Measurements from ENCODE around the gene CPE.

Gene CPE

GRCh38 chr4:165428957-165429356, 50.1 kb downstream of the CPE start:
- Histone ChIP-seq H3K4me3 (no peak overlapping the region), H3K36me3 (ENCODE audit: insufficient read depth, low read length) (no peaks in the 10 kb centered on the region), H3K27ac (no peak overlapping the region), H3K9me3 (ENCODE audit: low read depth, low read length) (peaks cover 5% of the 10 kb centered on the region; the same call in 1 of the 2 replicates), H3K9ac (ENCODE audit: insufficient read length) (no peak overlapping the region)
- DNase-seq (ENCODE audit: low read depth, low spot score) = no peak
- TF ChIP-seq FOXP2 (optimal IDR thresholded peaks at IDR 0.05; ENCODE audit: control extremely low read depth, extremely low read length, insufficient read depth) (no peak), POLR2AphosphoS5 (IDR thresholded peaks at IDR 0.05; ENCODE audit: borderline replicate concordance, low read depth, low read length) (no peak), EZH2 (IDR thresholded peaks at IDR 0.05) (no peak)

DNA sequence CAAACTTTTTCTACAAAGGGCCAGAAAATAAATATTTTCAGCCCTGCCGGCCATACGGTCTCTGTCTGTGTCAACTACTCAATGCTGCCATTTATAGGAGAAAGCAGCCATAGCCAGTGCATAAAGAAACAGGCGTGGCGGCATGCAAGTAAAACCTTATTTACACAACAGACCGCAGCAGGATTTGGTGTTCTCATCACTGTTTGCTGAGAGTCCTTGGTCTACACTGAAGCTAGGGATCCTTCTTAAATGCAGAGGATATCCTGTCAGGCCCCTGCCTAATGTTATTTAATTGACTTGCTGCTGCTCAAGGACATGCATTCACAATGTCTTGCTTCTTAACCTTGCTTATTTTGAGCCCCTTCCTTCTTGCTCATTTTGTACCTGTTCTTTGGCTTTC, 54.7 kb downstream of the CPE start:
- Histone ChIP-seq H3K9me3 (ENCODE audit: low read depth, low read length) (peaks cover 5% of the 10 kb centered on the region; the same call in 1 of the 2 replicates), H3K27ac (no peak overlapping the region), H3K4me3 (no peak overlapping the region), H3K9ac (ENCODE audit: insufficient read length) (no peak overlapping the region), H3K36me3 (ENCODE audit: insufficient read depth, low read length) (no peaks in the 10 kb centered on the region)
- no peak for TF ChIP-seq EZH2 (IDR thresholded peaks at IDR 0.05)
- no peak for TF ChIP-seq FOXP2 (optimal IDR thresholded peaks at IDR 0.05; ENCODE audit: control extremely low read depth, extremely low read length, insufficient read depth)
- TF ChIP-seq POLR2AphosphoS5 (IDR thresholded peaks at IDR 0.05; ENCODE audit: borderline replicate concordance, low read depth, low read length) = no peak
- no peak for DNase-seq (ENCODE audit: low read depth, low spot score)

DNA sequence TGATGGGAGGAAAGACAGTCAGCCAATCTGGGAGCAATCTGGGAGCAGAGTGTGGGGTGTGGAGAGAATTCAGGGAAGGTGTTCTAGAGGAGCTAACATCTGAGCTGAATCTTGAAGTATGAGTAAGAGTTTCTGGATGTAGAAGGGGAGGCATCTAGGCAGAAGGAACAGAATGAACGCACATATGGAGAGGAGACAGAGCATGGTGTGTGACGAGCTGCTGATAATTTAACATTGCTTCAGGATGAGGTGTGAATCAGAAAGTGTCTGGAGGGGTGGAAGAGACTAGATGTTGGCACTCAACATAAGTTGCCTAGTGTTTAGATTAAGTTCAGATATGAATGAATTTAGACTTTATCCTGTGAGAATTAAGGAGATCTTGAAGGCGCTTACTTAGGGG, 58.9 kb downstream of the CPE start:
- Histone ChIP-seq H3K27ac (no peak overlapping the region), H3K9me3 (ENCODE audit: low read depth, low read length) (no peaks in the 10 kb centered on the region), H3K36me3 (ENCODE audit: insufficient read depth, low read length) (no peaks in the 10 kb centered on the region), H3K4me3 (no peak overlapping the region), H3K9ac (ENCODE audit: insufficient read length) (no peak overlapping the region)
- no peak for TF ChIP-seq EZH2 (IDR thresholded peaks at IDR 0.05)
- no peak for TF ChIP-seq POLR2AphosphoS5 (IDR thresholded peaks at IDR 0.05; ENCODE audit: borderline replicate concordance, low read depth, low read length)
- no peak for TF ChIP-seq FOXP2 (optimal IDR thresholded peaks at IDR 0.05; ENCODE audit: control extremely low read depth, extremely low read length, insufficient read depth)
- no peak for DNase-seq (ENCODE audit: low read depth, low spot score)

GRCh38 chr4:165439344-165439743, 60.5 kb downstream of the CPE start:
- no peak overlapping the region for H3K9ac ChIP-seq (ENCODE audit: insufficient read length)
- no peak for DNase-seq (ENCODE audit: low read depth, low spot score)
- TF ChIP-seq POLR2AphosphoS5 (IDR thresholded peaks at IDR 0.05; ENCODE audit: borderline replicate concordance, low read depth, low read length) (no peak), EZH2 (IDR thresholded peaks at IDR 0.05) (no peak), FOXP2 (optimal IDR thresholded peaks at IDR 0.05; ENCODE audit: control extremely low read depth, extremely low read length, insufficient read depth) (no peak)
- no peak overlapping the region for H3K27ac ChIP-seq
- H3K9me3 ChIP-seq (ENCODE audit: low read depth, low read length) = no peaks in the 10 kb centered on the region
- H3K4me3 ChIP-seq = no peak overlapping the region; the same call in 1 of the 2 replicates
- H3K36me3 ChIP-seq (ENCODE audit: insufficient read depth, low read length) = no peaks in the 10 kb centered on the region

DNA sequence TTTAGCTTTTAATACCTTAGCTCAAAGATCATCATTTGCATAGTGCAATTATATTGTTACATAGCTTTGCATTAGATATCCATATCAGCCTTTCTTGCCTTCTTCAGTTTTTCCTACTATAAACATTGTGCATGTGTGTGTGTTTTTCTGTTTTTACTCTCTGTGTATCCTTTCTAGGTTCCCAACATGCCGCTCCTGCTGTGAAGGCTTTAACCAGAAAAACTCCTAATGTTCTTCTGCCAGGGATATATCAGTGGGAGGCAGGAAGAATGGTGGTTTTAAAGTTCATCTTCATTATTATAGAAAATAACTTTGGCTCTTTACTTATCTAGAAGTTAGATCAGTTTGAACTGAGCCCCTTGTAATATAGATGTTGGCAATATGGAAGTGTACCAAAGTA, 61.2 kb downstream of the CPE start:
- peak; percentile 42 for DNase-seq (ENCODE audit: low read depth, low spot score)
- no peaks in the 10 kb centered on the region for H3K36me3 ChIP-seq (ENCODE audit: insufficient read depth, low read length)
- TF ChIP-seq FOXP2 (optimal IDR thresholded peaks at IDR 0.05; ENCODE audit: control extremely low read depth, extremely low read length, insufficient read depth) = peak; percentile 65
- no peak for TF ChIP-seq POLR2AphosphoS5 (IDR thresholded peaks at IDR 0.05; ENCODE audit: borderline replicate concordance, low read depth, low read length)
- peak overlapping the region; percentile 61; the same call in 1 of the 2 replicates for H3K27ac ChIP-seq
- peak overlapping the region; percentile 38 for H3K4me3 ChIP-seq
- H3K9ac ChIP-seq (ENCODE audit: insufficient read length) = no peak overlapping the region
- H3K9me3 ChIP-seq (ENCODE audit: low read depth, low read length) = no peaks in the 10 kb centered on the region

- TF ChIP-seq EZH2 (IDR thresholded peaks at IDR 0.05) = no peak
- no peak for TF ChIP-seq POLR2AphosphoS5 (IDR thresholded peaks at IDR 0.05; ENCODE audit: borderline replicate concordance, low read depth, low read length)
- TF ChIP-seq FOXP2 (optimal IDR thresholded peaks at IDR 0.05; ENCODE audit: control extremely low read depth, extremely low read length, insufficient read depth) = no peak
- H3K4me3 ChIP-seq = peak overlapping the region; percentile 38
- DNase-seq (ENCODE audit: low read depth, low spot score) = peak; percentile 39
- no peaks in the 10 kb centered on the region for H3K9me3 ChIP-seq (ENCODE audit: low read depth, low read length)
- no peak overlapping the region for H3K9ac ChIP-seq (ENCODE audit: insufficient read length)
- peak overlapping the region; percentile 61; the same call in 1 of the 2 replicates for H3K27ac ChIP-seq
- H3K36me3 ChIP-seq (ENCODE audit: insufficient read depth, low read length) = no peaks in the 10 kb centered on the region
These were observed 61.8 kb downstream of the CPE start for GRCh38 chr4:165440415-165441158.

GRCh38 chr4:165443276-165443675, 64.5 kb downstream of the CPE start:
- H3K9me3 ChIP-seq (ENCODE audit: low read depth, low read length) = no peaks in the 10 kb centered on the region
- DNase-seq (ENCODE audit: low read depth, low spot score) = no peak
- TF ChIP-seq EZH2 (IDR thresholded peaks at IDR 0.05) (no peak), POLR2AphosphoS5 (IDR thresholded peaks at IDR 0.05; ENCODE audit: borderline replicate concordance, low read depth, low read length) (no peak), FOXP2 (optimal IDR thresholded peaks at IDR 0.05; ENCODE audit: control extremely low read depth, extremely low read length, insufficient read depth) (no peak)

DNA sequence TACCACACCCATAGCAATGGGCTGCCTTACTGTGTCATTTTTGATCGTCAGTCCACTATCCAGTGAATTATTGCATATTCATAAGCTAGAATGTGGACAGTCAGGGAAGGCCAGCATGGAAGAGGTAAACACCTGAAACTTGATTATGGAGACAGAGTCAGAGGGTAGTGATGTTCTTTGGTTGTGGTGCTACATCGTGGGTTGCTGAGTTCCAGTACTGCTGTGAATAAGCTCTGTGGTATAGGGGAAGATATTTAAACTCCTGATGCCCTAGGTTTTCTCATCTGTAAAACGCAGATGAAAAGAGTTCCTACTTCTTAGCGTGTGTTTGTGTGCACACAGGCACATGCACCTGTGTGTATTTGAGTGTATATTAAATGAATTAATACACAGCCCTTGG, 69.9 kb downstream of the CPE start:
- Histone ChIP-seq H3K27ac (no peak overlapping the region), H3K9me3 (ENCODE audit: low read depth, low read length) (no peaks in the 10 kb centered on the region)
- no peak for TF ChIP-seq POLR2AphosphoS5 (IDR thresholded peaks at IDR 0.05; ENCODE audit: borderline replicate concordance, low read depth, low read length)
- TF ChIP-seq FOXP2 (optimal IDR thresholded peaks at IDR 0.05; ENCODE audit: control extremely low read depth, extremely low read length, insufficient read depth) = no peak
- no peak for TF ChIP-seq EZH2 (IDR thresholded peaks at IDR 0.05)

More at GRCh38 chr4:165443276-165443675, 64.5 kb downstream of the CPE start:
- Histone ChIP-seq H3K4me3 (no peak overlapping the region), H3K9ac (ENCODE audit: insufficient read length) (no peak overlapping the region), H3K27ac (no peak overlapping the region), H3K36me3 (ENCODE audit: insufficient read depth, low read length) (no peaks in the 10 kb centered on the region)

More for the DNA sequence above, 69.9 kb downstream of the CPE start:
- Histone ChIP-seq H3K36me3 (ENCODE audit: insufficient read depth, low read length) (no peaks in the 10 kb centered on the region), H3K4me3 (no peak overlapping the region), H3K9ac (ENCODE audit: insufficient read length) (no peak overlapping the region)
- DNase-seq (ENCODE audit: low read depth, low spot score) = no peak

Data from SK-N-MC (cell line).